Stimulated activated CD4-positive, alpha-beta T cell treated with anti-CD3 and anti-CD28 coated beads, Interleukin-4, amount 100 ng/mL, for 4 hours (primary cell): ENCODE data around the gene TMEM151A.

Experiments
- DNase-seq, 2 experiments: peaks; one replicate each; pipeline ENCODE4 v3.0.0-alpha.2; 2020

TMEM151A gene

GRCh38 chr11:66283461-66284105 lies 8.1 kb upstream of the TMEM151A start:
- no peak for DNase-seq

- DNase-seq: no peak
Measured at GRCh38 chr11:66284526-66285078, 7.1 kb upstream of the TMEM151A start.

DNA sequence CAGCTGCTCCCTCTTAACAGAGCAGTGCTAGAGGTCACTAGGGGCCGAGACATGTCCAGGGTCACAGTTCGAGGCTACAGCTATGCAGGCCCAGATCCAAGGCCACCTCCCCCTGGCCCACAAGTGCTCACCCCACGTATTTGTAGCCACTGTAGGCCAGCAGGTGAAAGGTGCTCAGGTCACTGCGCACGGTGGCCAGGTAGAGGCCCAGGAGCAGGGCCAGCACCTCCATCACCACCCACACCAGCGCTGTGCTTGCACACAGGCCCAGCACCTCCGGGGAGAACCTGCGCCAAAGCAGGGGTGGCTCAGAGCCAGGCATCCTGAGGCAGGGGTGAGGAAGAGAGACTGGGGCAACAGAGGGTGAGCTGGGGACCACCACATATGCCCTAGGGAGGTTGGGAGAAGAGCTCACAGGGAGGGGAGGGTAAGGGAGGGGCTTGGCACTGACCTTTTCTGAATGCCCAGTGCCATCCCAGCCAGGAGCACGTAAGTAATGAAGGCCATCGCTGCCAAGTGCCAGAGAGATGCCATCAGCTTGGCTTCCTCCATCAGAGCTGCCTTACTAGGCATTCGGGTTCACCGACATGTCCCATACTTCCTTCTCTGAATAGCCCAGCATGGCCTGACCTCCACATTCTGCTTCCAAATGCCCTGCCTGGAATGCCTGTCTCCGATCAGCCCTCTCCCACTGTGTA lies 6.3 kb upstream of the TMEM151A start:
- no peak for DNase-seq

GRCh38 chr11:66286699-66287098 lies 5.0 kb upstream of the TMEM151A start:
- no peak for DNase-seq

- no peak for DNase-seq
Measured at GRCh38 chr11:66287211-66287888, 4.3 kb upstream of the TMEM151A start.

DNA sequence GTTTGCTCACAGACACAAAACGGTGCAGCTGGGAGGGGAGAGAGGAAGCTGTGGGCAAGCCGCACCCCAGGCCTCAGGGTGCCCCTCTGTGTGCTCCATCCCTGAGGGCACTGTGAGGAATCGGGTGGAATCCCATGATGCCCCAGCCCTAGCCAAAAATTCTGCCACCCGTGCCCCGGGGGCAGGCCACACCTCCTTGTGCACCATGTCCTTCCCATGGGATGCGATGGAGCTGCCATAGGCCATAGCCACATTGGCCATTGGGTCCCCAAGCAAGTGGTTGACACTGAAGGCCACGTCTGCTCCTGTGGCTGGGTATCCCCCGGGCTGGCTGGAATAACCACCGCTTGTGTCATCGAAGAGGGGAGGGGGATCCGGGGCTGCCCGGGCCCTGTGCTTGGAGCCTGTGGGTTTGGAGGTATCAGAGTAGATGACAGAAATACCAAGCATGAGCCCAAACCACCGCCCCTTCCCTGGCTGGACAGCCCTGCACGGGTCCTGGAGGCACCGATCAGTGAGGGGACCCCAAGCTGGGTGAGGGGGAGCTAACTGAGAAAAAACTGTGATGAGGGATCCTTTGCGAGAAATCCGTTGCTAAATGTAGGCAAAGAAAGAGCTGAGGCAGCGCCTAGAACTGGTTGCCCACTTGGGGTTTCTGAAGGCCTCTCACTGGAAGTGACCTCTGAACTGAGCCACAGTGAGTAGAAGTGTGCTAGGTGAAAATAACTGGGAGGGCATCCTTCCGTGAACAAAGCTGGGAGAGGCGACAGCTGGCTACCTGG lies 3.6 kb upstream of the TMEM151A start:
- no peak for DNase-seq

DNA sequence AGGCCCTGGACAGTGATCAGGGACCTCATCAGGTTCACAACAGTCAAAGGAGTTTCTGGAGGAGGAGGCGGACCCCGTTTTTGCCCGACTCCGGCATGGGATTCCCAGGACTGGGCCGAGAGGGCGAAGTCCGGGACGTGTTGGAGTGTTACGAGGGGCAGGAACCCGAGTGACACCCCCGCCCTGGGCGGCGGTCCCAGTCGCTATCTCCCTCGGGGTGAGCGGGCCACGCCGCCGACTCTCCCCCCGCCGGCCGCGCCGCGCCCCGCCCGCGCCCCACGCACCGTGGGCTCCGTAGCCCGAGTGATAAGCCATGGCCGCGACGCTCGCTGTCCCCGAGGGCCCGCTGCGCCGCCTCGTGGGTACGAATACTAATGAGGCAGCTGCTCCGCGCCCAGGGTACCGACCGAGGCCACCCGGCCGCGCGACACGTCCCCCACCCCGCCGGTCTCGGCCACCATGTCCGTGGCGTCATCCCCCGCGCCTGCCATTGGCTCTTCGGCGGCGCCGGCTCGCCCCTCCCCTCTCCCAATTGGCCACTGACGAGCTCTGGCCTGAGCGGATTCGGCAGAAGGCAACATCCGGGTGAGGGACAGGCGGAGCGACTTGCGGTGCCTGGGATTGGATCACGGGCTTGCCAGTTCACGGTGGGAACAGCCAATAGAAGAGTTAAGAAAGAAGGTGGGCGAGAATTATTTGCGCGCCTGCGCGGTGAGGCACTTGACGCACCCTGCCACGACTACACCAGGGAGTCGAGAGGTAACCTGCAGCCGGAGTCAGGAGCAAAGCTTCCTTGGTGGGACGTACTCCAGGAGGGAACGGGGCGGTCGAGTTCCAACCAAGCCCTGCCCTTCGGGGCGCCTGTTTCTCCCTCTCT lies 2.8 kb upstream of the TMEM151A start, which contains the start of gene YIF1A:
Gene YIF1A, minus strand, starts transcription at position 473 of the 877 bp plus-strand sequence. Its CDS starts 158 bp downstream, at position 315.
- DNase-seq: peak; percentile 95 to 99

- DNase-seq: peak; percentile 79 to 81
Measured at GRCh38 chr11:66289548-66290329, 2.0 kb upstream of the TMEM151A start.

- no peak for DNase-seq
Measured at GRCh38 chr11:66290330-66290621, 1.4 kb upstream of the TMEM151A start.

DNA sequence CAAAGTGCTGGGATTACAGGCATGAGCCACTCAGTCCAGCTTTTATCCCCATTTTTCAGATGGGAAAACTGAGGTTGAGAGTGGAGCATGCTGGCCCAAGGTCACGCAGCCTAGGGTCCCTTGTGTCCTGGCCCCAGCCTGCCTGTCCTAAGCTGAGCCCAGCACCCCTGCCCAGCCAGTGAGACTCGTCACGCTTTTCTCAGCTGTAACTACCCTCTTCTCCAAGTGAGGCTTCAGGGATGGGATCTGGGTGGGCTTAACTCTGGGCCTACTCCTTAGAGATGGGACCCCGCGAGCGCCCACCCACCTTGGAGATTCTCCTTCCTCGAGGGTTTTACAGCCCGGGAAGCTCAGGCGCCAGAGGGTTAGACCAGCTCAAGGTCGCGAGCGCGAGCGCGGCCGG lies 390 bp upstream of the TMEM151A start:
- no peak for DNase-seq

- DNase-seq: no peak
Measured at GRCh38 chr11:66292543-66293332, 1.0 kb downstream of the TMEM151A start.

DNA sequence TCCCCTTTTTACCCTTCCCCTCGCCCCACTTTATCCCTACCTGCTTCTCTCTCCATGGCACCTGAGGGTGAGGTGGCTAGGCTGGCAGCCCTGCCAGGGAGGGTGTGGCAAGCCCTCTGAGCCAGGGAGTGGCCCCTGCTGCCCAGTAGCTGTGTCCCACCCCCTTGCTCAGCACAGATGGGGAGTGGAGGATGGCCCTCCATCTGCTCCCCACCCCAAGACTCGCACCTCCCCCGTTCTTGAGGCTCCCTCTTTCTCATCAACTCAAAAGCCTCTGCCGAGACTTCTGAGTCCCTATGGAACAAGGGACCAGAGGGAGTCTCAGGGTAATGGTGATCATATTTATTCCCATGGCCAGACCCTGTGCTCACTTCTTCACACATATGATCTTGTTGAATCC lies 1.7 kb downstream of the TMEM151A start:
- no peak for DNase-seq

GRCh38 chr11:66293777-66294625 lies 2.3 kb downstream of the TMEM151A start:
- DNase-seq: no peak

- no peak for DNase-seq
Measured at GRCh38 chr11:66294626-66295620, 3.2 kb downstream of the TMEM151A start.

DNA sequence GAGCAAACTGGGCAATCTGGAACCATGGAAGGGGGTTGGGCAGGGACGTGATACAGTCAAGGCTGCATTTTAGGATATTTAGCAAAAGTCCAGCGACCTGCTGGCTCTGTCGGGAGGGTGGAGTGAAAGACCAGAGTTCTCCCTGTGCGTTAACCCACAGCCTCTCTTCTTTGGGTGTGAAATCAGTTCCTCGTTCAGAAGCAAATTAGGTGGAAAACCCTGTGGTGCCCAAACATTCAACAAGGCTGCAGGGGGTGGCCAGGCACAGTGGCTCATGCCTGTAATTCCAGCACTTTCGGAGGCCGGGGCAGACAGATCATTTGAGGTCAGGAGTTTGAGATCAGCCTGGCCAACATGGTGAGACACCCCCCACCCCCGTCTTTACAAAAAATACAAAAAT lies 5.9 kb downstream of the TMEM151A start:
- no peak for DNase-seq

DNA sequence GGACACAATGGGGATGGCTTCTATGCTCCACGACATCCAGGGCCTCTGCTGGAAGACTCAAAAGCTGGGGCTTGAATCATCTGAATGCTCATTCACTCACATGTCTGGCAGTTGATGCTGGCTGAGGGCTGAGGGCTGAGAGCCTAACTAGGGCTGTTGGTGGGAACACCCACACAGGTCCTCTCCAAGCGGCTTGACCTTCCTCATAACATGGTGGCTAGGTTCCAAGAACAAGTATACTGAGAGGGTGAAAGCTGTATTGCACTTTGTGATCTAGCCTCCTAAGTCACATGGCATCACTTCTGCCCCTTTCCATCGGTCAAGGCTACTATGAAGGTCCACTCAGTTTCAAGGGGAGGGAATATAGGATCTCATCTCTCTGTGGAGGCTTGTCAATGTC lies 7.5 kb downstream of the TMEM151A start:
- no peak for DNase-seq

- DNase-seq: no peak
Measured at GRCh38 chr11:66302656-66303055, 11.0 kb downstream of the TMEM151A start.

GRCh38 chr11:66309475-66309874 lies 17.8 kb downstream of the TMEM151A start:
- DNase-seq: no peak
